Measurements from ENCODE around the gene PFKFB2.

The PFKFB2 gene

GRCh38 chr1:207022996-207023679 is 29.9 kb upstream of the PFKFB2 start:
- DNase-seq, result no peak

GRCh38 chr1:207024202-207025145 is 28.6 kb upstream of the PFKFB2 start:
- no peak for DNase-seq

DNA sequence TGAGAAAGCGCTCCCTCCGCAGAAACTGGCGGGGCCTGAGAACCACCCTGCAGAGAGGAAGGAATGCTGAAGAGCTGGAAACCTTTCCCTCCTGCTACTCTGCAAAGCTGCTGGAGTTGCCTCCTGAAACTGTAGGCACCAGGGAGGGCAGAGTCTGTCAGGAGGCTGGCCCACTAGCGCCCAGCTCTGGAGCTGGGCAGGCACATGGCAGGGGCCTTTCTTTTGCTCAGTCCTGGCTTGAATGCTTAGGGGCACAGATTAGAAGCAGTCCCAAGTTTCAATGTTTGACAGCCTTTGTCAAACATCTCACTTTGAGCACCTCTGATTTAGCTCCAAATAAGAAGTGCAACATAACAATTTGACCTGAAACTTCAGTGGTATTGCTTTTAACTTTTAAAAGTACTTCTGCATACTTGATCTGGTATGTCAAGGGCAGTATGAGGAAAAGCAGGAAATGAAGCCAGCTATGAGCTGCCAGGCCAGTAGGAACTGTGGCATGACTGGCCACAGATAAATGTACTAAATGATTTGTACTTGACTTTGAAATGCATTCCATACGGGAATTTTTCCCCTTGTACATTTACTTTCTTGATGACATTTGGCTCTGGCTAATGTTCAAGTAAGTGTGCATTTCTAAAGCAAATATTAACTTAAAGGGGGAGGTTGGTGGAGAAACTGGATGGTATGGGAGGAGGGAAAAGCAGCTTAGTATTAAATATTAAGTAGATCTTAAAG is 27.8 kb upstream of the PFKFB2 start:
- DNase-seq, result no peak

- no peak for DNase-seq
Observed at GRCh38 chr1:207026104-207026534, 27.0 kb upstream of the PFKFB2 start.

DNA sequence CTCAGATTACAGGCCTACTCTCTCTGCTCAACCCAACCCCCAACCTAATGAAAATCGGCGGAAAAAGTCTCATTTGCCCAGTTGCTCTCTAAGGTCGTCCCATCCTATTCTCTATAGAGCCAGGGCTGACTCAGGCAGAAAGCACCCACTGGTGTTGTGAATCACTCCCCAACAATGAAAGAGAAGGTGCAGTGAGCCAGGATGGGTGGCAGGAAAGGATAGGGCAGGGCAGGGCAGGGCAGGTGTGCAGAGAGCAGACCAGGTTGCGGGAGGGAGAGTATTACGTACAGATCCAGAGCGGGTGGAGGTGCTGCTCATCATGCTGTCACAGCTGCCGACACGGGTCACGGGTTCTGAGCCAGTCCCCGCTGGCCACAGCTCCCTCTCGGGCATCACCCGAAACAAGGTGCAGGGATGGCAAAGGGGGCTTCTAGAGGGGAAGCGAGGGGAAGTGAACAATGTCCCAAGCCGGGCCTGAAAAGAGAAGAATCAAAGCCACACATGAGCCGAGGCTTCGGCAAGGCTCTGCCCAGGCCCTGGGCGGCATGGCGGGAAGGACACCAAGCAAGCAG is 25.8 kb upstream of the PFKFB2 start:
- DNase-seq, result no peak

DNA sequence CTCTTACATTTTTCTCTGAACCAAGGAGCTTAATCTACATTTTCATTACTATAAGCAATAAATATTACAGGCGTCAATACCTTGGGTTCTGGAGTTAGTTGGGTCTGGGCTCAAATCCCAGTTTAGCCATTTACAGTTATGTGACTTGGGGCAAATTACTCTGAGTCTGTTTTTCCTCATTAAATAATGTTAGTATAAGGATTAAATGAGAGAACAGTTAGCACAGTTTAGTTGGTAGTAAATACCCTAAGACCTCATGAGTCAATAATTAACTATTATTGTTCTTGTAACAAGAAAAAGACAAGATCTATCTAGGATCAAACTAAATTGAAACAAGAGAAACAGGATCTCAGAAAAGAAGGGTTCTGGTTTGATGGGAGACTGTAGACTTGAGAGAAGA is 25.2 kb upstream of the PFKFB2 start:
- DNase-seq, result no peak

DNA sequence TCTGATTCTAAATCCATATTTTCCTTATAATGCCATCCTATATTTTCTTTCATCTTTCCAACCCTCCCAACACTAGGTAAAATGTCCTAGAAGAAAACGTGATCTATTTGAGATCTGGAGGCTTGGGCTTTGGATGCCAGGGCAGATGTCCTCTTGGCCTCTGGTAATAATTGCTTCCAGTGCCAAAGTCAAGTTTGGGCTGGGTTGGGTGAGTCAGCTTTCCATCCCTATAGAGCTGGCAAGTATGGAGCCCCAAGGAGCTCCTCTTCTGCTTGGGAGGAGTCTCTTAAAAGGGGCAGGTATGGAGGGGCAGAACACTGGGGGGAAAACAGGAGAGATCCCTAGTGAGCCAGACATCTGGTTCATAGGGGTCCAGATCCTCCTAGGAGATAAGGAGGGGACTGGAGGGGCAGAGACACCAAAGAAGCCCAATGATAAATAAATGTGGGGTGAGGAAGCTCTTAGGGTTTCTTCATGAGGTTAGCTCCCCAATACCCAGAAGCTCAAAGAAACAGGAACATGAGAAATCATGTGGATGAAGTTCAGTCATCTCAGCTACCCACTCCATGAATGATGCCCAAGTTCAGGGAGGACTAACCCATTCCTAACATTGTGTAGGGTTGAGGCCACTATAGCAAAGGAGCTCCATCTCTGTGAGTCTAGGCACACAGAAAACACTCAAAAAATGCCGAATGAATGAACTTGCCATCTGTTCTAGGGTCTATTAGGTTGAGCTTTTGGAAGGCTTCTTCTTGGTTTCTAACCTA is 24.0 kb upstream of the PFKFB2 start:
- no peak for DNase-seq

- DNase-seq, result no peak
Observed at GRCh38 chr1:207029701-207030521, 23.2 kb upstream of the PFKFB2 start.

DNA sequence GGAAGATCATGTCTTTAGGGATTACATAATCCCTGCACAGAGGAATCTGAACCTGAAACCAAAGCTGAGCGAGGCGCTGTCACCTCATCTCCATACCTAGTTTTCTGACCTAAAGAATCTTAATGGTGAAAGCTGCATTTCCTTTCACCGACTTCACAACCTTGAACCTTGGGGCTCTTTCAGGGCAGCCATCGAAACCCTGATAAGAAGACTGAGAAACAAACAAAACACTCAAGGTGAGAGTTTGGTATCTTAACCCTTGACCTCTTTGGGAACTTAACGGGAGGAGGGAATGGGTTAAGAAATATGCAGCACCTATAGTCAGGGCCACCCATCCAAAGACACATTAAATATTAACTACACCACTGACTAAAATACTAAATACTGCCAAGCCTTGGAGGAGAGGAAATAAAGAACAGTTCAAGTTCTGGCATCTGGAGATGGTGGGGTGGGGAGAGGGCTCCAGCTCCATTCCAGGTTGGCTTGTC is 22.5 kb upstream of the PFKFB2 start:
- DNase-seq, result no peak

GRCh38 chr1:207031016-207031415 is 22.1 kb upstream of the PFKFB2 start:
- no peak for DNase-seq

GRCh38 chr1:207031632-207032264 is 21.3 kb upstream of the PFKFB2 start:
- DNase-seq, result no peak

GRCh38 chr1:207032528-207033017 is 20.5 kb upstream of the PFKFB2 start, which contains the start of gene C1orf116:
Gene C1orf116, minus strand, starts transcription at chr1:207032756. Its CDS starts 5,158 bp downstream, at chr1:207027598.
- no peak for DNase-seq

DNA sequence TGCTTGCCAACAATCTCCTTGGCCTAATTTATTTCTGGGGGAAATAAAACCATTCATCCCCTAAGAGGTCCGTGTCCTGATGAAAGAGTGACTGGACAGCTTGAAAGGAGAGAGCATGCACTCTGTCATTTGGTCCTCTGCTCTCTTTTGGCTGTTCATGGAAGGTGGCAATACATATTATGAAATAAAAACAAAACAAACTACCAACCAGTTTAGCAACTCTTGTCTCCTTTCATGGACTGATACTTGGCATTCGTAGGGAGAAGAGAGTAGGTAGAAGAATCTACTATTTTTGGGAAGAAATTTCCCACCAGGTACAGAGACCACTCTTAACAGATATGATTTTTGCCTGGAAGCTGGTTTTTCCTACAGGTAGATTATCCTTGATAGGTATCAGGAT is 19.8 kb upstream of the PFKFB2 start:
- DNase-seq, result no peak

DNA sequence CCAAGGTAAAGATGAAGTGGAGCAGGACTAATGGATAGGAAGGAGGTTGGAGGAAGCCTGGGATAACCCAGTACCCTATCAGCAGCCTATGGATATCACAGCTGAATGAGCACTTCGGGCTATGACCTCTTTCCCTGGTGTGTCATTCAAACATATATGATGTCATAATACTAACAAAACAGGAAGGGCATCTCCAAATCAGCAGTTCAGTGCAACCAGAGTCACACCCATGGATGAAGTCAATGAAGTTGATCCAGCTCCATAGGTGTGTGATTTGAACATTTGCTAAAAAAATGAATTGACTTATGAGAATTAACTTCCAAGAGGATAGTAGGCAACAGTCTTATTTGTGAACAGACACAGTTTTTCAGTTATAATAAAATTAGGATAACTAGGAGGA is 18.9 kb upstream of the PFKFB2 start:
- no peak for DNase-seq

DNA sequence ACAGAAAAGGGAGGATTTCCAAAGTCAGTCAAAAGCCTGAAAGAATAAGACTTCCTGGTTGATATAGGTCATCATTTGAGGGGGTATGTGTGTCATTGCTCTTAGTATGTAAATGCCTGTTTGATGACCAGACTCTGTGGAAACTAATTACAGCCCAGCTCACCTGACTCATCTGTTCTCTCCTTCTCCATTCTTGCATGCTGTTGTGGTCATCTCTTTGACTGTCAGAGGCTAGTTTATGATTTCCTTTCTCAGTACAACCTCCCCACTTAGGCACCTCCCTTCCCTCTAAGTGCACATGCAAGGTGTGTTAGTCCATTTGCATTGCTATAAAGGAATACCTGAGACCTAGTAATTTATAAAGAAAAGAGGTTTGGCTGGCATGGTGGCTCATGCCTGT is 18.1 kb upstream of the PFKFB2 start:
- no peak for DNase-seq

- DNase-seq, result no peak
Observed at GRCh38 chr1:207035877-207036551, 17.1 kb upstream of the PFKFB2 start.

DNA sequence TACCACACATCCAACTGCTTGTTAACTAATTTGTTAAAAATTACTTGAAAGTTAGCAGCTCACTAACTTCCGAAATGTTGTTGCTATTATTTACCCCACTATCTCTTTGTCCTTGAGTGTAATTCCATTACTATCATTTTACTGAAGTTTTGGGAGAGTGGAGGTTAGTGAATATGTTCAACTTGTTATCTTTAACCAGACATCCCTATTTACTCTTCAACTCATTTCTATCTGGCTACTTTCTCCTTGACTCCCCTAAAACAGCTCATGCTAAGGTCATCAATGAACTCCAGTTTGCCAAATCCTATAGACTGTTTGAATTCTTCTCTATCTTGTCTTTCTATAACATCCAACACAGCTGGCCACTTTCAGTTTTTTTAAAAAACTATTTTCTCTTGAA is 16.2 kb upstream of the PFKFB2 start:
- DNase-seq, result no peak

DNA sequence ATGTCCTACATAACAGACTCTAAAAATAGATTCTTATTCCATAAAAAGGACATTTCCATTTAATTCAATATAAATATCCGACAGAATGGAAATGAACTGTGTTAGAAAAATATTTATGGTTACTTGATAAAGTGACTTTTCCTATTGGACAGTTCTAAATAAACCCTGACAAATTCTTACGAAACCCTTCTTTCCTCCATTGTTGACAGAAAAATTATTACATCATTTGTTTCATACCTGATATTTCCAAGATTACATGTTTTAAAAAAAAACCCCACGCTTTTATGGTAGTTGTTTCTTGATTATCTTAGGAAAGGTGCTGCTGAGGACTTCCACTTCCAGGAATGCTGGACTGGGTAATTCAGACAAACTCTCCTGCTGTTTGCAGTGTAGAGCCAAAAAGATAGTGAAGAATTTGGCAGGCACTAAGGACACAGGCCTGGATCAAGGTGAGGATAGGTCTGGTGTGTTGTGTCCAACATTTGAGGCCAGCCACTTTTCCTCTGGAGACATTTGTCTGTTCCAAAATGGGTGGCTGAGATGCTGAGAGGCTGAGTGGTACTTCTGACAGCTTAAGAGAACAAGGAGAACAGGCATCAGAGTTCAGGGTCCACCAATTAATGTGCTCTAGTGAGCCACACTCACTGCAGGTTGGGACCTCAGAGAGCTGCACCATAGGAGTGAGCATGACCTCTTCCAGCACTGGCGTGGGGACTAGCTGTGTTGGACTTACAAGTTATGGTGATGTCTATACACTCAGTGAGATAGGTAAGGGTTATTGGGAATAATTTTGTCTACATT is 13.5 kb upstream of the PFKFB2 start:
- no peak for DNase-seq

- no peak for DNase-seq
Observed at GRCh38 chr1:207040181-207040533, 12.9 kb upstream of the PFKFB2 start.
